Stomach smooth muscle (tissue), 2 donors: ENCODE results near the gene SCO1.

ENCODE experiments used
- H3K27ac ChIP-seq: one replicate; pipeline ENCODE4 v1.7.0; 2013; ENCODE audit warnings: mild to moderate bottlenecking, low read length, inconsistent platforms
- H3K27me3 ChIP-seq, 2 donors: one replicate each; pipeline ENCODE4 v1.7.0; 2013; ENCODE audit warnings: low read length in 2 of 2; ENCODE audit not compliant: insufficient read depth in 2 of 2, control insufficient read depth in 1 of 2
- H3K36me3 ChIP-seq, 2 donors: one replicate each; pipeline ENCODE4 v1.7.0; 2013; ENCODE audit warnings: low read length in 2 of 2; ENCODE audit not compliant: control insufficient read depth in 2 of 2, insufficient read depth in 2 of 2
- H3K4me1 ChIP-seq: one replicate; pipeline ENCODE4 v1.7.0; 2013; ENCODE audit warnings: low read length; ENCODE audit not compliant: control insufficient read depth, insufficient read depth
- H3K4me3 ChIP-seq, 2 donors: one replicate each; pipeline ENCODE4 v1.7.0; 2013; ENCODE audit warnings: low read length in 2 of 2
- H3K9ac ChIP-seq, 2 donors: one replicate each; pipeline ENCODE4 v1.7.0; 2013; ENCODE audit warnings: low read length in 2 of 2, mild to moderate bottlenecking in 1 of 2
- H3K9me3 ChIP-seq, 2 donors: one replicate each; pipeline ENCODE4 v1.7.0; 2013; ENCODE audit warnings: low read length in 2 of 2; ENCODE audit not compliant: control insufficient read depth in 2 of 2
- donor health status: healthy.
- donor health status: Pancreatic carcinoma.

SCO1 gene

GRCh38 chr17:10697092-10698081 is at the start of gene SCO1, which contains the start of gene ADPRM:
SCO1 (minus strand) TSS chr17:10697533; CDS start chr17:10697507, 26 bp downstream.
ADPRM (plus strand) TSS chr17:10697594; CDS start chr17:10704927, 7,333 bp downstream.
- H3K4me1 ChIP-seq: peaks cover 4% of the 10 kb centered on the region
- H3K27me3 ChIP-seq: no peaks in the 10 kb centered on the region
- H3K27ac ChIP-seq: peak within 1 kb of the TSS; percentile 85
- no peaks in the 10 kb centered on the region for H3K9me3 ChIP-seq
- peak within 1 kb of the TSS; percentile 93 to 98 for H3K4me3 ChIP-seq
- H3K36me3 ChIP-seq: peaks cover 8 to 18% of the 10 kb centered on the region in 2 donors
- H3K9ac ChIP-seq: peak within 1 kb of the TSS; percentile 90 to 93

DNA sequence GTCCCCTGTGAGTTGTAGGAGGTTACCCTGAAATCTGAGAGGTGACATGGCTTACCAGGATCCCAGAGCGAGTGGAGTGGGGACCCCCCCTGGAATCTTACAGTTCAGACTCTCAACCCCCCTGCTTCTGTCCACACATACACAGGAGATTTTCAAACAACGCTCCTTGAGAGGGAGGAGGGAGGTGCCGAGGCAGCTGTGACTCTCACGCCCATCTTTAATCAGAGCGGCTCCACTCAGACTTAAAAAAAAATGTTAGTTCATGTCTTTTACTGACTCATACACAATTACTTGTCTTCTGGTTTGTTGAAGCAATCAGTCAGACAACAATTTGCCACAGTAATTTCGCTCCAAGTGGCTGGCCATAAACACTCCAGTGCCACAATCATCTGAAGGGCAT is 47.9 kb upstream of the SCO1 start:
- Histone ChIP-seq H3K9me3 (no peaks in the 10 kb centered on the region), H3K27ac (no peak overlapping the region), H3K4me1 (no peaks in the 10 kb centered on the region), H3K36me3 (no peaks in the 10 kb centered on the region), H3K4me3 (no peak overlapping the region), H3K9ac (no peak overlapping the region), H3K27me3 (no peaks in the 10 kb centered on the region)

- no peak overlapping the region for H3K27ac ChIP-seq
- no peak overlapping the region for H3K4me3 ChIP-seq
- no peaks in the 10 kb centered on the region for H3K9me3 ChIP-seq
- no peaks in the 10 kb centered on the region for H3K27me3 ChIP-seq
- H3K4me1 ChIP-seq: no peaks in the 10 kb centered on the region
- no peaks in the 10 kb centered on the region for H3K36me3 ChIP-seq
- no peak overlapping the region for H3K9ac ChIP-seq
Observed at GRCh38 chr17:10744501-10745000, 47.2 kb upstream of the SCO1 start.

- H3K27ac ChIP-seq: no peak overlapping the region
- no peak overlapping the region for H3K9ac ChIP-seq
- H3K4me3 ChIP-seq: no peak overlapping the region
- no peaks in the 10 kb centered on the region for H3K27me3 ChIP-seq
- H3K9me3 ChIP-seq: no peaks in the 10 kb centered on the region
- no peaks in the 10 kb centered on the region for H3K36me3 ChIP-seq
- no peaks in the 10 kb centered on the region for H3K4me1 ChIP-seq
Observed at GRCh38 chr17:10743316-10744009, 46.1 kb upstream of the SCO1 start.

DNA sequence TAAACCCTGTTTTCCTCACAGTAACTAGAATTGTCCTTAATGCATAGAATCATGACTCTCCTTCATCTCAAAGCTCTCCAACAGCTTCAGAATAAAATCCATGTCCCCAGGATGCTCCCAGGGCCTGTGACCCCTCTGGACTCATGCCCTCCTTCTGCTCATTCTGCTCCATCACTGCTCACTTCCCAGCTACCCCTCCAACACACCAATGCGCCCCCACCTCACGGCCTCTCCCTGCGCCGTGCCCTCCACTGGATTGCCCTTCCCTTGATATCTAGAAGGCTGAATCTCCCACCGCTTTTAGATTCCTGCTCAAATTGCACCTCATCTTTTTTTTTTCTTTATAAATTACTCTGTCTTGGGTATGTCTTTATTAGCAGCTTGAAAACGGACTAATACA is 45.1 kb upstream of the SCO1 start:
- Histone ChIP-seq H3K9me3 (no peaks in the 10 kb centered on the region), H3K4me1 (no peaks in the 10 kb centered on the region), H3K27ac (no peak overlapping the region), H3K9ac (no peak overlapping the region), H3K36me3 (no peaks in the 10 kb centered on the region), H3K27me3 (no peaks in the 10 kb centered on the region), H3K4me3 (no peak overlapping the region)

DNA sequence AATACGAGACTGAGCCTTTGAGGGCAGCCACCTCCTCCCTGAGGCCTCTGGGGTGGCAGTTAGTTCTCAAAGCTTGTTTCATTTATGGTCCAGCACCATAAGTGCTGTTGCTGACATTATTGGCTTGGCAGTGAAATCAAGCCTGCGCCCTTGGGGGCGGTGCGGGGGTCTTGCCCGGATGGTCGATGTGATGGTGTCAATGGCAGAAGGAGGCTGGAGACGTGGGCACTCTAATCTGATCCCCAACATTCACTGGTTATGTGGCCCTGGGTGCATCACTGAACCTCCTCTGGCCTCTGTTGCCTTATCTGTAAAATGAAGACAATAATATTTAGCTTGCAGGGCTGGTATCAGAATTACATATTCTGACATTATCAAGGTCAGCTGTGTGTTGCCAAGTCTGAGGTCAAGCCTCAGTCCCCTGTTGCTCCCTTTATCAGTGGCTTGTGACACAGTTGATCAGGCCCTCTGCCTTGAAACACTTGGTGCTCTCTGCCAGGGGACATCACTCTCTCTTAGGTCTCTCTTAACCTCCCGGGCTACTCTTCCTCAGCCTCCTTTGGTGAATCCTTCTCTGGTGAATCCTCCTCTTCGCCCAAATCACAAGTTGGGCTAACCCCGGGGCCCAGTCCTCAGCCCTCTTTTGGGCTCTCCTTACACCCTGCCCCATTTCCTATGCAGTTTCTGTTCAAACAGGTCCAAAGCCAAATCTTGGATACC is 44.2 kb upstream of the SCO1 start:
- Histone ChIP-seq H3K4me3 (no peak overlapping the region), H3K36me3 (no peaks in the 10 kb centered on the region), H3K27me3 (no peaks in the 10 kb centered on the region), H3K9me3 (no peaks in the 10 kb centered on the region), H3K9ac (no peak overlapping the region), H3K4me1 (no peaks in the 10 kb centered on the region), H3K27ac (no peak overlapping the region)

DNA sequence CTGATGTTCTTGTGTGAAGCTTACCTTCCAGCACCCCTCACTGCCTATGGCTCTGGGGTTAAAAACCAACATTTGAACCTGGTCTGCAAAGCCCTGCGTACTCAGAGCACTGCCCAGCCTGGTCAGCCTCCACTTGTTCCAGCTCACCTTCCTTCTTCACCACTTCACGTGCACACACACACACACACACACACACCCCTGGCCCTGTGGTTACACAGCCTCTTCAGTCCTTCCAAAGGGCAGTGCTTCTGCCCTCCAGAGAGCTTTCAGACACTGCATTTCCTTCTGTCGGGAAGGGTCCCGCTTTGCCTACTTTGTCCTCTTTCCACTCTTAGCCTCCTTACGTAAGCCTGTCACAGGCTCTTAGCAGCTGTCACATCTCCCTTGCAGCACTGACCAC is 42.1 kb upstream of the SCO1 start:
- H3K36me3 ChIP-seq: no peaks in the 10 kb centered on the region
- no peak overlapping the region for H3K27ac ChIP-seq
- H3K27me3 ChIP-seq: no peaks in the 10 kb centered on the region
- no peak overlapping the region for H3K4me3 ChIP-seq
- H3K4me1 ChIP-seq: no peaks in the 10 kb centered on the region
- H3K9me3 ChIP-seq: no peaks in the 10 kb centered on the region
- no peak overlapping the region for H3K9ac ChIP-seq

- Histone ChIP-seq H3K9ac (no peak overlapping the region), H3K9me3 (no peaks in the 10 kb centered on the region), H3K4me1 (no peaks in the 10 kb centered on the region), H3K27me3 (no peaks in the 10 kb centered on the region), H3K27ac (no peak overlapping the region), H3K36me3 (no peaks in the 10 kb centered on the region), H3K4me3 (no peak overlapping the region)
Observed at GRCh38 chr17:10738521-10739258, 41.4 kb upstream of the SCO1 start.

DNA sequence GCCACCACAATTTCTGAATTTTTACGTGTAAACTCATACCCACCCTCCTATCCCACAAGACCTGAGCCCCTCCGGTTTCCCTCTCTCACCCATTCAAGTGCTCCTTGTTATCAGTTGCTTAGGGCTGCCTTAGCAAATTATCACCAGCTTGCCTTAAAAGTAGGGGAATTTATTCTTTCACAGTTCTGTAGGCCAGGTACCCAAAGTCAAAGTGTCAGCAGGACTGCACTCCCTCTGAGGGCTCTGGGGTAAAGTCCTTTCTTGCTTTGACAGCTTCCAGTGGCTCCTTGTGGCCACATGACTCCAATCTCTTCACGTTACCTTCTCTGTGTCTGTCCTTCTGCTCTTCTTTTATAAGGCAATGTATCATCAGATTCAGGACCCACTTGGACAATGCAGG is 40.4 kb upstream of the SCO1 start:
- H3K27me3 ChIP-seq: no peaks in the 10 kb centered on the region
- no peak overlapping the region for H3K9ac ChIP-seq
- H3K27ac ChIP-seq: no peak overlapping the region
- H3K36me3 ChIP-seq: no peaks in the 10 kb centered on the region
- no peaks in the 10 kb centered on the region for H3K4me1 ChIP-seq
- no peaks in the 10 kb centered on the region for H3K9me3 ChIP-seq
- no peak overlapping the region for H3K4me3 ChIP-seq

DNA sequence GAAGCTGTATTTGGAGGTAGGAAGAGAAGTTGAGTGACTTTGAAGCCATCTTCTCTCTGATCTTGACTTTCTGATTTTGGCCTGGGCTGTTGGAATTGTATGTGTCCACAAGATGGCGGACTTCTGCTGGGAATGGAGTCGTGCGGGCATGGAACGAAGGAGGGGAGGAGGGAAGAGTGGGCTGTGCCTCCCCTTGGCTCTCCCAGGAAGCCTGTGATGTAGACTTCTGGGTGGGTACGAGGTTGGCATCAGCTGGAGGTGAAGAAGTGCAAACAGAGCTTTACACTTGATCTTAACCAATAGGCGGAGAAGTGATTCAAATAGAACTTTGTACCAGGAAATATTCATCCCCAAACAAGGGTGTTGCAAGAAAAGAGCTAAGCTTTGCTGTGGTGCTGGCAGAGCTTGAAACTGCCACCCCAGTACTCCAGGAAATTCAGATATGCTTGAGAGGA is 39.9 kb upstream of the SCO1 start:
- Histone ChIP-seq H3K36me3 (no peaks in the 10 kb centered on the region), H3K4me1 (no peaks in the 10 kb centered on the region), H3K9me3 (no peaks in the 10 kb centered on the region), H3K27me3 (no peaks in the 10 kb centered on the region), H3K9ac (no peak overlapping the region), H3K27ac (no peak overlapping the region), H3K4me3 (no peak overlapping the region)
